Measurements from ENCODE around the gene DOK6.

Gene DOK6

DNA sequence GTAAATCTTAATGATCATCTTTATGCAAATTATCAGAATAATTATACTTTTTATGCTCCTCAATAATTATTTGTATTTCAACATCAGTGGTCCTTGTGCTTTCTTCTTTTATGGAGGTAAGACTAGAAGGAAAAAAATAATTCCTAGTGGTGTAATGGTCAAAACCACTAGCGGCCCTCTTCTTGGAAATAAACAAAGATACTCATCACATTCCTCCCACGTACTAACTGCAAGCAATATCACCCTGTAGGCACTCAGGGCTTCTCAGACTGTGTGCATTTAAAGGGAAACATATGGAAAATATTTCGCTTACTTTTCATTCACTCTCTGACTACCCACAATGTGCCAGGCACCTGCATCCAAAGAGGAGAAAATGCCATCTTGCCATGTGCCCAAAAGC is 263.7 kb downstream of the DOK6 start:
- no peak for DNase-seq (ENCODE audit: low read depth, low spot score)
- ChIA-PET CTCF (no interaction called here), POLR2A (no interaction called here)
- TF ChIP-seq, protein P1, sequence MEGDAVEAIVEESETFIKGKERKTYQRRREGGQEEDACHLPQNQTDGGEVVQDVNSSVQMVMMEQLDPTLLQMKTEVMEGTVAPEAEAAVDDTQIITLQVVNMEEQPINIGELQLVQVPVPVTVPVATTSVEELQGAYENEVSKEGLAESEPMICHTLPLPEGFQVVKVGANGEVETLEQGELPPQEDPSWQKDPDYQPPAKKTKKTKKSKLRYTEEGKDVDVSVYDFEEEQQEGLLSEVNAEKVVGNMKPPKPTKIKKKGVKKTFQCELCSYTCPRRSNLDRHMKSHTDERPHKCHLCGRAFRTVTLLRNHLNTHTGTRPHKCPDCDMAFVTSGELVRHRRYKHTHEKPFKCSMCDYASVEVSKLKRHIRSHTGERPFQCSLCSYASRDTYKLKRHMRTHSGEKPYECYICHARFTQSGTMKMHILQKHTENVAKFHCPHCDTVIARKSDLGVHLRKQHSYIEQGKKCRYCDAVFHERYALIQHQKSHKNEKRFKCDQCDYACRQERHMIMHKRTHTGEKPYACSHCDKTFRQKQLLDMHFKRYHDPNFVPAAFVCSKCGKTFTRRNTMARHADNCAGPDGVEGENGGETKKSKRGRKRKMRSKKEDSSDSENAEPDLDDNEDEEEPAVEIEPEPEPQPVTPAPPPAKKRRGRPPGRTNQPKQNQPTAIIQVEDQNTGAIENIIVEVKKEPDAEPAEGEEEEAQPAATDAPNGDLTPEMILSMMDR (IDR thresholded peaks at IDR 0.05; ENCODE audit: insufficient read depth, low read length, missing control alignments): no peak
- H3K4me3 ChIP-seq (ENCODE audit: low read depth, low read length): no peak overlapping the region

GRCh38 chr18:69674292-69674877 is 273.7 kb downstream of the DOK6 start:
- DNase-seq (ENCODE audit: low read depth, low spot score): no peak
- ChIA-PET CTCF (no interaction called here), POLR2A (no interaction called here)
- no peak overlapping the region for H3K4me3 ChIP-seq (ENCODE audit: low read depth, low read length)
- TF ChIP-seq, protein P1 (IDR thresholded peaks at IDR 0.05; ENCODE audit: insufficient read depth, low read length, missing control alignments): no peak

GRCh38 chr18:69674966-69675365 is 274.3 kb downstream of the DOK6 start:
- no peak for DNase-seq (ENCODE audit: low read depth, low spot score)
- ChIA-PET POLR2A (no interaction called here), CTCF (no interaction called here)

DNA sequence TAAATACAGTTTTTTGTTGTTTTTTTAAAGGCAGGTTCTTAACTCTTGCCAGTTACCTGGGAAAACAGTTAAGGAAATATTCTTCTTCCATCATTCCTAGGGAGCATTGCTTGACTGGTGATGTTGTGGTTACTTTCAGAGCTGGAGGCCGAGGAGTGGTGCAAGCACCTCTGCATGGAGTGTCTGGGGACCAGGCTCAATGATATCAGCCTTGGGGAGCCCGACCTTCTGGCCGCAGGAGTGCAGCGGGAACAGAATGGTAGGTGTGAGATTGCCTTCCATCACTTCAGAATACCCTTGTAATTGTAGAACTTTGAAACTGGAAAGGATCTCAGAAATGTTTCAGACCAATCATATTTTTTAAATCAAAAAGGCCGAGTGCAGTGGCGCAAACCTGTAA is 276.9 kb downstream of the DOK6 start:
- POLR2A ChIA-PET: no interaction called here
- TF ChIP-seq, protein P1 (IDR thresholded peaks at IDR 0.05; ENCODE audit: insufficient read depth, low read length, missing control alignments): no peak
- H3K4me3 ChIP-seq (ENCODE audit: low read depth, low read length): no peak overlapping the region
- CTCF ChIA-PET: no interaction called here
- no peak for DNase-seq (ENCODE audit: low read depth, low spot score)

More at GRCh38 chr18:69674966-69675365, 274.3 kb downstream of the DOK6 start:
- no peak overlapping the region for H3K4me3 ChIP-seq (ENCODE audit: low read depth, low read length)
- TF ChIP-seq, protein P1 (IDR thresholded peaks at IDR 0.05; ENCODE audit: insufficient read depth, low read length, missing control alignments): no peak

DNA sequence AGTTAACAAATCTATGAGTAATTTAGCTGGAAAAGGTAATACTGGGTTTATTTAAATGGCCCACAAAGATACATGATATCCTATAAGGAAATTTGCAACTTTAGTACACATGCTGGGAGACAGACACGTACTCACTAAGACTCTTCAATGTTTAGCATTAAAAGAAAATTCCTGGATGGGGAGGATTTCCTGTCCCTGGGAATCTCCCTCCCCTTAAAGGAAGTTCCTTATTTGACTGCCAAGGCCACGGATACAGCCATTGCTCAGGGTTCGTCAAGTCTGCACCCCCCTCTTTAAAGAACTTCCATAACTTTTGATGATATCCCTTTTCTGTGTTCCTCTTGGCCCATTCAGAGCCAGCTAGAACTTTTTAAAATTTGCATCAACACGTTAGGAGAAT is 279.4 kb downstream of the DOK6 start:
- TF ChIP-seq, protein P1 (IDR thresholded peaks at IDR 0.05; ENCODE audit: insufficient read depth, low read length, missing control alignments): no peak
- ChIA-PET POLR2A (no interaction called here), CTCF (no interaction called here)
- no peak overlapping the region for H3K4me3 ChIP-seq (ENCODE audit: low read depth, low read length)
- no peak for DNase-seq (ENCODE audit: low read depth, low spot score)

- no peak for DNase-seq (ENCODE audit: low read depth, low spot score)
- ChIA-PET POLR2A (no interaction called here), CTCF (no interaction called here)
- TF ChIP-seq, protein P1 (IDR thresholded peaks at IDR 0.05; ENCODE audit: insufficient read depth, low read length, missing control alignments): no peak
- no peak overlapping the region for H3K4me3 ChIP-seq (ENCODE audit: low read depth, low read length)
Observed at GRCh38 chr18:69683176-69683575, 282.5 kb downstream of the DOK6 start.

Measured in AG04449 (cell line).